GM23248 (cell line): ENCODE results near the gene SLC45A2.

ENCODE experiments used
- EZH2 ChIP-seq: fragments of 200-600 bp; sonication (generic); IDR thresholded peaks from 2 replicates; pipeline ENCODE4 v1.6.1; 2018; ENCODE audit warnings: antibody characterized with exemption, mild to moderate bottlenecking; ENCODE audit not compliant: insufficient read depth, poor library complexity, severe bottlenecking
- EZH2phosphoT487 ChIP-seq: fragments of 200-600 bp; sonication (generic); IDR thresholded peaks from 2 replicates; pipeline ENCODE4 v1.6.1; 2018; ENCODE audit warnings: antibody characterized with exemption, moderate library complexity, mild to moderate bottlenecking, low read depth; ENCODE audit not compliant: insufficient read depth

GRCh38 chr5:33994845-33995244 is 10.4 kb upstream of the SLC45A2 start:
- TF ChIP-seq EZH2phosphoT487 (no peak), EZH2 (no peak)
